IPS-11a (cell line): ENCODE data around the gene POLR2J.
"Not testable (repeated sequence)": the region's sequence is repeated elsewhere in the genome, so short reads cannot be mapped to it uniquely, and the experiment has no call there.

Source experiments
- H3K4me3 ChIP-seq: one replicate; pipeline ENCODE4 v1.5.1; 2013; ENCODE audit warnings: low read depth, low read length, control low read depth

The POLR2J gene

GRCh38 chr7:102467581-102468477 lies 10.9 kb downstream of the POLR2J start:
- no peak overlapping the region for H3K4me3 ChIP-seq

DNA sequence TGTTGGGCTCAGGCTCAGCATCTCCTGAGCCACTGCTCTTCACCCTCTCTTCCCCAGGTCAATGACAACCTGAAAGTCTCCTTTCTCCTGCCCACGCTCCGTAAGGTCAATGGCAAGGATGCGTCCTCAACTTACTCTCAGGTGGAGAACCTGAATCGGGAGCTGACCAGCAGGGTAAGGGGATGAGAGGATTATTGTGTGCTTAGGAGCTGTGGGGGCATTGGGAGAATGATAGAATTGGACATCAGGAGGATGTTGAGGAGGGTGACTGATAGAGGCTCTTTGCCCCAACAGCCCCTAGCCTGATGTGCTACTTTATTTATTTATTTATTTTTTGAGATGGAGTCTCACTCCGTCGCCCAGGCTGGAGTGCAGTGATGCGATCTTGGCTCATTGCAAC lies 12.6 kb downstream of the POLR2J start:
- no peak overlapping the region for H3K4me3 ChIP-seq

DNA sequence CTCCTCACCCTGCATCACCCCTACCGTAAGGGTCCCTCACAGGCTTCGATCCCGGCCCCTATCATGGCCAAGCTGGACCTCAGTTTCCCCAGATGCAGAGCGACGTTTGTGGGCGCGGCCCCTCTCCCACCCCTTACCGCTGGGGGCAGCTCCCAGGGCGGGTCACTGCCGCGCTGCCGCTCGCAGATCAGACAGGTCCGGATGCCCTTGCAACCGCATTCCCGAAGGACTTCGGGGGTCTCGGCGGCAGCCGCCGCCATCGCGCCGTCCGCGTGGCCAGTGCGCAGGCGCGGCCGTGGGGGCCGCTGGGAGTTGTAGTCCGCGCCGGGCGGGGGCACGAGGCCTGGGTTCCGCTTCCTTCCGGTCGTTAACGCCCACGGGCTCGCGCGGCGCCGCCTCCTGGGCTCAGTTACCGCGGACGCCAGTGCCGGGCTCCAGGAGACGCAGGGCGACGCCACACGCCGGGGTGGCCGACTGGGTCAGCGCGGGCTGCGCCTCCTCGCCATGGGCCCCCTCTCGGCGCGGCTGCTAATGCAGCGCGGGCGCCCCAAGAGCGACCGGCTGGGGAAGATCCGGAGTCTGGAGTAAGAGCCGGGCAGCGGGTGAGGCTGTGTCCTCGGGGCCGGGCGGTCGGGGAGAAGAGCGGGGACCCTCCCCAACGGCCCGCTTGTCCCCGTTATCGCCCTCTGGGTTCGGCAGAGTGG lies 14.0 kb downstream of the POLR2J start, which contains the start of the genes ALKBH4 and LRWD1:
TSS of gene ALKBH4 (minus strand) at position 287 of the 704 bp plus-strand sequence. CDS start at position 260, 27 bp downstream.
TSS of gene LRWD1 (plus strand) at position 408 of the 704 bp plus-strand sequence. CDS start at position 505, 97 bp downstream.
- H3K4me3 ChIP-seq: peak within 1 kb of the TSS; percentile 96

- H3K4me3 ChIP-seq: peak overlapping the region; percentile 96
These were observed 14.7 kb downstream of the POLR2J start for GRCh38 chr7:102463841-102464576.

- no peak overlapping the region for H3K4me3 ChIP-seq
These were observed 18.3 kb downstream of the POLR2J start for GRCh38 chr7:102460467-102460866.

DNA sequence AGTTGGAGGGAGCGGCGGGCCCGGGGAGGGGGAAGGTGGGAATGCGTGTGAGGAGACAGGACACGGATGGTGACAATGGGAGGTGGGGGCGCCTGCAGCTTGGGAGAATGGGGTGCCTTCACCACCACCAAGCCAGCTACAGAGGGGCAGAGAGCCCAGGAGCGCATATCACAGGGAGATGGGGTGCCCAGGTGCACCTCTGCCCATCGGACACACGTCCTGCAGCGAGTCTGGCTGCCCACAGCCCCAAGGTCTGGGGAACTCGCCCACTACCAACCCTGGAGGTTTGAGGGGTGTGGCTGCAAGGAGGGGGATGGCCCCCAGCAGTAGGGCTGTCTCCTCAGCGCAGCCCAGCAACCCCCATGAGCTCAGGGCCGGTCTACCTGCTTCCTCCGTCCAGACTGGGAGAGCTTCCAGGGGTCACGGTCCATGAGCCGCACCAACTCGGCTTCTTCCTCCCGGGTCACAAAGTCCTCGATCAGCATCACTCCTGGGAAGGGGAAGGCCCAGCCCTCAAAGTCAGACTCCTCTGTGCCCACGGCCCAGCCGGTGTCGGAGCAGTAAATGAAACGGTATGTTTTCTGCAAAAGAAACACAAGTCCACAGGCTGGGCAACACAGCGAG lies 19.4 kb downstream of the POLR2J start:
- no peak overlapping the region for H3K4me3 ChIP-seq

DNA sequence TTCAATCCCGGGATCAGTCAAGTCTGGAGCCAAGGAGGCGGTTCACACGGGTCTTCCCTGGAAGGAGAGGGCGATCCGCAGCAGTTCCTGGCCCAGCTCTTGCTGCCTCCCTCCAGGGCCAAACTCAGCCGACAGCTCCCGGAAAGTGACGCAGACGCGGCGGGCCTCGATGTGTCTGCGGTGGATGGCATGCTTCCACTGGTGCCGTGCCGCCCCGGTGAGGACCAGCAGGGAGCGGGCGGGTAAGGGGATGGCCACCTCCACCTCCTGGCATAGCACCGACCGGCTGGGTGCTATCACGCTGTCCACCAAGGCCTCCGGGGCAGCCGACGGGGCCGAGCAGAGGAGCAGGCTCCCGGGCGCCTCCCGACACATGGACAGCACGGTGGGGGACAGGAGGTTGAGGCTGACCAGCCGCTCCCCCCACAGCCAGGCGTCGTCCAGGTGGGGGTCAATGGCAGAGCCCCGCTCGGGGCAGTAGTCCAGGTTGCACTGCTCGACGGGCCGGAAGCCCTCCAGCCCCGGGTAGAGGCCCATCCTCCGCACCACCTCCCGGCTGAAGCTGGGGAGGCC lies 21.3 kb downstream of the POLR2J start:
- H3K4me3 ChIP-seq: no peak overlapping the region

GRCh38 chr7:102456327-102456726 lies 22.4 kb downstream of the POLR2J start:
- H3K4me3 ChIP-seq: no peak overlapping the region

GRCh38 chr7:102455596-102455995 lies 23.1 kb downstream of the POLR2J start:
- no peak overlapping the region for H3K4me3 ChIP-seq

DNA sequence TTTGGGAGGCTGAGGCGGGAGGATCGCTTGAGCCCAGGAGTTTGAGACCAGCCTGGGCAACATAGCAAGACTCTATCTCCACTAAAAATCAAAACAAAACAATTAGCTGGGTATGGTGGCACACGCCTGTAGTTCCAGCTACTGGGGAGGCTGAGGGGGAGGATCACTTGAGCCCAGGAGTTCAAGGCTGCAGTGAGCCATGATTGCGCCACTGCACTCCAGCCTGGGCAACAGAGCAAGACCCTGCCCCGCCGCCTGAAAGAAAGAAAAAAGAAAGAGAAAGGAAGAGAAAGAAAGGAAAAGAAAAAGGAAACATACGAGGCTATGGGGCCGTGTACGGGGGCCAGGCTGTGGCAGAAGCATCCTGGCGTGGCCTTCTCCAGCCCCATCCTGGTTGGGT lies 23.8 kb downstream of the POLR2J start:
- H3K4me3 ChIP-seq: not testable (repeated sequence)

DNA sequence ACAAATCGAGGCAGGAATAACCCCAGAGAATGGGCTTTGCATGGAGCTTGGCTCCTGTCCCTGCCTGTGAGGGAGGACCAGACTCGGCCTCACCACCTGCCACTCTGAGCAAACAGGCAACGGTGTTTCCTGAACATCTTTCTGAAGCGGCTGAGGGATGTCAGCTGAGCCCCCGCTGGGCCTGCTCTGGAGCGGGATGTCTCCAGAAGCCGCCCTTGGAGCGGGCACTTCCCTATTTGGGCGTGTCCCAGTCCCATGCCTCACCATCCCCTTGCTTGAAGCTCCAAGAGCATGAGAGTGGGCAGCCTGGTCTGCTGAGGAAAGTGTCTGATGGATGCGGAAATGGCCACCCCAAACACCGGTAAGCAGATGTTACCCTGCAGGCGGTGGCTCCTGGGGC lies 24.3 kb downstream of the POLR2J start:
- H3K4me3 ChIP-seq: no peak overlapping the region

GRCh38 chr7:102453319-102453718 lies 25.4 kb downstream of the POLR2J start:
- H3K4me3 ChIP-seq: no peak overlapping the region

DNA sequence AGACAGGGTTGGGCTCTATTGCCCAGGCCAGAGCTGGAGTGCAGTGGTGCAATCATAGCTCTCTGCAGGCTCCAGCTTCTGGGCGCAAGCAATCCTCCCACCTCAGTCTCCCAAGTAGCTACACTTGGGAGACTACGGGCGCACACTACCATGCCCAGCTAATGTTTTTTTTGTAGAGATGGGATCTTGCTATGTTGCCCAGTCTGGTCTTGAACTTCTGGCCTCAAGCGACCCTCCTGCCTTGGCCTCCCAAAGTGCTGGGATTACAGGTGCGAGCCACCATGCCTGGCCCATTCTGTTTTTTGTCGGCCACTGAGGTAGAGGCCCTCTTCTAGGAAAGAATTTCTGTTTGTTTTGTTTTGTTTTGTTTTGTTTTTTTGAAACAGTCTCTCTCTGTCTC lies 26.3 kb downstream of the POLR2J start:
- no peak overlapping the region for H3K4me3 ChIP-seq

GRCh38 chr7:102451371-102452054 lies 27.2 kb downstream of the POLR2J start:
- no peak overlapping the region for H3K4me3 ChIP-seq

DNA sequence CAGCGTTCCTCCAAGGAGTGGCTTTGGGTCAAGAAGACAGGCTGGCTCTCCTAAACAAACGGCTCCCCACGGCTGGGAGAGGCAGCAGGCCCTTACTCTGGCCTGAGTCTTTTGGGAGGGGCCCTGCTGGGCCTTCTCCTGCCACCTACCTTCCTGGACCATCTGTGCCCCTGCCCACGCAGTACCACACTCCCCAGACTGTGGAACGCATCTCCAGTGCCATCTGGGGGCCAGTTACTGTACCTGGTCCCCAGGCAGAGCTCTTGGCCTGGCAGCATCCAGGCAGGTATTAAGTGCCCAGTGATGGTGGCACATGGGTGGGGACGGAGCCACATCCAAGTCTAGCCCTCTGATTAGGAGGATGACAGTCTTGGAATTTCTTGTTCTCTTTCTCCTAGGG lies 28.5 kb downstream of the POLR2J start:
- no peak overlapping the region for H3K4me3 ChIP-seq

DNA sequence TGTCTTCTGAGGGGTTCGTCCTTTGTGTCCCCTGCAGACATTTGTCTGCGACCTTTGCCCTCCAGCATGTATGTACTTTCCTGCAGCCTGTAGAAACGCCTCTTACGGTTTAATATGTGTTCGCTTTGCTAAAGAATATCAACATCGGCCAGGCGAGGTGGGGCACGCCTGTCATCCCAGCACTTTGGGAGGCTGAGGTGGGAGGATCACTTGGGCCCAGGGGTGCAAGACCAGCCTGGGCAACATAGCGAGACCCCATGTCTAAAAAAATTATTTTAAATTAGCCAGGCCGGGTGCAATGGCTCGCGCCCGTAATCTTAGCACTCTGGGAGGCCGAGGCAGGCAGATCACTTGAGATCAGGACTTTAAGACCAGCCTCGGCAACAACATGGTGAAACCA lies 29.6 kb downstream of the POLR2J start:
- H3K4me3 ChIP-seq: no peak overlapping the region

DNA sequence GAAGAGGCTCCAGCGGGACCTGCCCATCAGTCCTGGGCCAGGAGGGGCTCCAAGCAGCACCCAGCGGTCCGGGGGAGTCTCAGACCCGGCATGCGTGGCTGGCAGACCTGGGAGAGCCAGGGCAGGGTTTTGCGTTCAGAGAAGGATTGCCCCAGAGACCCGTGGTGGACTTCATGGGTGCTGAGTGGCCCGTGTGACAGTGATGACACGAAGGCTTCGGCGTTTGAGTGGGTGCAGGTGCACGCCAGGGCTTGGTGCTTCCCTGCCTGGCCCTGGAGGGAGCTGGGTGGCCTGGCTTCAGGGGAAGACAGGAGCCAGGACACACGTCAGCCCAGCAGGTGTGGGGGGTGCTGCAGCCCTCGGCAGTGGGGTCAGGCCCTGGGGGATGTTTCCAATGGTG lies 31.4 kb downstream of the POLR2J start:
- H3K4me3 ChIP-seq: no peak overlapping the region

- H3K4me3 ChIP-seq: no peak overlapping the region
These were observed 32.1 kb downstream of the POLR2J start for GRCh38 chr7:102446387-102447156.

GRCh38 chr7:102445674-102446071 lies 33.0 kb downstream of the POLR2J start:
- H3K4me3 ChIP-seq: no peak overlapping the region
